Lower lobe of right lung (tissue), 2 donors: ENCODE measurements around the gene GSK3B. TPM values are rescaled to one million over a fixed set of nuclear protein-coding genes. Genes with fewer than 3 reads are reported as not detected.

Source experiments
- ATAC-seq, 2 donors: fragments of 200-7000 bp; cut with Tn5 transposase; one replicate each; pipeline ENCODE4 v1.9.1; 2020 to 2022; ENCODE audit warnings: mild to moderate bottlenecking in 2 of 2, moderate library complexity in 2 of 2
- DNase-seq: peaks from one replicate; pipeline ENCODE4 v3.0.0-alpha.2; 2020
- H3K27ac ChIP-seq: fragments of 200-600 bp; one replicate; pipeline ENCODE4 v1.8.0; 2022
- H3K27me3 ChIP-seq: fragments of 200-600 bp; one replicate; pipeline ENCODE4 v1.8.0; 2022; ENCODE audit warnings: low read depth
- H3K36me3 ChIP-seq: fragments of 200-600 bp; one replicate; pipeline ENCODE4 v1.8.0; 2022; ENCODE audit warnings: mild to moderate bottlenecking
- H3K4me1 ChIP-seq: fragments of 200-600 bp; one replicate; pipeline ENCODE4 v1.8.0; 2022
- H3K4me3 ChIP-seq: fragments of 200-600 bp; one replicate; pipeline ENCODE4 v1.8.0; 2022; ENCODE audit warnings: mild to moderate bottlenecking
- H3K9me3 ChIP-seq: fragments of 200-600 bp; one replicate; pipeline ENCODE4 v1.8.0; 2022
- intact Hi-C: fragments of 100-400 bp; cut with DNase I; formaldehyde crosslinking; loops from one replicate; pipeline ENCODE4 v1.11.0; 2022
- long read RNA-seq: library from polyadenylated mRNA; unstranded; transcript quantifications from one replicate; pipeline ENCODE4 v2.0.0, GENCODE V29; 2021
- total RNA-seq: library from RNA; stranded (reverse); fragmentation: NEBNext Ultra II Directional; extraction: Animal tissue kit (Norgen Biotek cat#: 25700); gene quantifications from one replicate; pipeline ENCODE4 v1.2.1, GENCODE V29; 2021
- TF ChIP-seq, protein P1 (sequence below): fragments of 200-600 bp; IDR thresholded peaks from one replicate; pipeline ENCODE4 v1.8.0; 2022; ENCODE audit warnings: antibody characterized with exemption, mild to moderate bottlenecking
- donor health status: DM: no; HTN: yes; CAD: no; lungs with severe emphysema.

The GSK3B gene
- 48.4 TPM for total RNA-seq
- long read RNA-seq, full-length matches to known transcripts, result 11 of 31 reads
- long read RNA-seq, partial matches to known transcripts, result 8 of 31 reads
- long read RNA-seq, other reads (novel, unspliced or antisense), result 12 of 31 reads

- DNase-seq (peak; percentile 99), ATAC-seq (peak; percentile 89 to 91)
- Histone ChIP-seq H3K27ac (peak within 1 kb of the TSS; percentile 100), H3K4me3 (peak within 1 kb of the TSS; percentile 80), H3K4me1 (peaks cover 38% of the 10 kb centered on the region), H3K36me3 (no peaks in the 10 kb centered on the region), H3K27me3 (no peaks in the 10 kb centered on the region), H3K9me3 (no peaks in the 10 kb centered on the region)
- TF ChIP-seq, protein P1, sequence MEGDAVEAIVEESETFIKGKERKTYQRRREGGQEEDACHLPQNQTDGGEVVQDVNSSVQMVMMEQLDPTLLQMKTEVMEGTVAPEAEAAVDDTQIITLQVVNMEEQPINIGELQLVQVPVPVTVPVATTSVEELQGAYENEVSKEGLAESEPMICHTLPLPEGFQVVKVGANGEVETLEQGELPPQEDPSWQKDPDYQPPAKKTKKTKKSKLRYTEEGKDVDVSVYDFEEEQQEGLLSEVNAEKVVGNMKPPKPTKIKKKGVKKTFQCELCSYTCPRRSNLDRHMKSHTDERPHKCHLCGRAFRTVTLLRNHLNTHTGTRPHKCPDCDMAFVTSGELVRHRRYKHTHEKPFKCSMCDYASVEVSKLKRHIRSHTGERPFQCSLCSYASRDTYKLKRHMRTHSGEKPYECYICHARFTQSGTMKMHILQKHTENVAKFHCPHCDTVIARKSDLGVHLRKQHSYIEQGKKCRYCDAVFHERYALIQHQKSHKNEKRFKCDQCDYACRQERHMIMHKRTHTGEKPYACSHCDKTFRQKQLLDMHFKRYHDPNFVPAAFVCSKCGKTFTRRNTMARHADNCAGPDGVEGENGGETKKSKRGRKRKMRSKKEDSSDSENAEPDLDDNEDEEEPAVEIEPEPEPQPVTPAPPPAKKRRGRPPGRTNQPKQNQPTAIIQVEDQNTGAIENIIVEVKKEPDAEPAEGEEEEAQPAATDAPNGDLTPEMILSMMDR, result no peak
- intact Hi-C loops, result loop anchor here (10.0 kb wide), 1 partner anchor 189 kb away; no protein-coding TSS in a partner anchor
Observed at GRCh38 chr3:120093911-120094775, at the start of gene GSK3B. GSK3B (minus strand) TSS chr3:120094447; CDS start chr3:120093434, 1,013 bp downstream.

DNA sequence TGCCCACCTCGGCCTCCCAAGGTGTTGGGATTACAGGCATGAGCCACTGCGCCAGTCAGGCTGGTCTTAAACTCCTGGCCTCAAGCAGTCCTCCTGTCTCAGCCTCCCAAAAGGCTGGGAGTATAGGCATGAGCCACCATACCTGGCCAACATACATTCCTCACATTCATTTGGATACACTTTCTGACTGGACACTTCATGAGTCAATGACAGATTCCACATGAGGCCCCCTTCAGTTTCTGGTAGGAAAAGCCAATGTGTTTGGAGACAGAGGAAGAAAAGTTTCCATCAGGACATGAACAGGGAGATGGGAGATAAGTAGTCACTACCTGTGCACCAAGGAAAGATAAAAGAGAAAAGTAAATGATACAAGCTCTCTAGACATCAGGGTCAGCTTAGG, 49.4 kb upstream of the GSK3B start:
- Histone ChIP-seq H3K36me3 (no peaks in the 10 kb centered on the region), H3K4me3 (no peak overlapping the region), H3K27me3 (no peaks in the 10 kb centered on the region), H3K9me3 (no peaks in the 10 kb centered on the region), H3K4me1 (peaks cover 17% of the 10 kb centered on the region), H3K27ac (no peak overlapping the region)
- ATAC-seq (no peak), DNase-seq (no peak)
- intact Hi-C loops, result no loop called here
- TF ChIP-seq, protein P1, result no peak

DNA sequence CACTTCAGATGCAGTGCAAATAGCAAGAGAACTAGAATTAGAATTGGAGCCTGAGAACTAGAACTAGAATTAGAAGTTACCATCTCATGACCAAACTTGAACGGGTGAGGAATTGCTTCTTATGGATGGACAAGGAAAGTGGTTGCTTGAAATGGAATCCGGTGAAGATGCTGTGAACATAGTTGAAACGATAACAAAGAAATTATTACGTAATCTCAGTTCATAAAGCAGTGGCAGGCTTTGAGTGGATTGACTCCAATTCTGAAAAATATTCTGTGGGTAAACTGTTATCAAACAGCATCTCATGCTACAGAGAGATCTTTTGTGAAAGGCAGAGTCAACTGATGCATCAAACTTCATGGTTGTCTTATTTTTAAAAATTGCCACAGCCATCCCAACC, 48.0 kb upstream of the GSK3B start:
- Histone ChIP-seq H3K4me1 (peaks cover 3% of the 10 kb centered on the region), H3K9me3 (no peaks in the 10 kb centered on the region), H3K27me3 (no peaks in the 10 kb centered on the region), H3K27ac (no peak overlapping the region), H3K36me3 (no peaks in the 10 kb centered on the region), H3K4me3 (no peak overlapping the region)
- TF ChIP-seq, protein P1, result no peak
- no peak for ATAC-seq
- DNase-seq, result no peak
- intact Hi-C loops, result no loop called here

- no peaks in the 10 kb centered on the region for H3K36me3 ChIP-seq
- H3K27ac ChIP-seq, result no peak overlapping the region
- intact Hi-C loops, result no loop called here
- no peaks in the 10 kb centered on the region for H3K9me3 ChIP-seq
- DNase-seq (no peak), ATAC-seq (no peak)
- H3K4me1 ChIP-seq, result no peaks in the 10 kb centered on the region
- no peaks in the 10 kb centered on the region for H3K27me3 ChIP-seq
- TF ChIP-seq, protein P1, result no peak
- H3K4me3 ChIP-seq, result no peak overlapping the region
Observed at GRCh38 chr3:120140098-120140742, 46.0 kb upstream of the GSK3B start.

GRCh38 chr3:120139140-120139539, 44.9 kb upstream of the GSK3B start:
- H3K27ac ChIP-seq, result no peak overlapping the region
- no peaks in the 10 kb centered on the region for H3K9me3 ChIP-seq
- no peak overlapping the region for H3K4me3 ChIP-seq
- H3K36me3 ChIP-seq, result no peaks in the 10 kb centered on the region
- no peaks in the 10 kb centered on the region for H3K4me1 ChIP-seq
- intact Hi-C loops, result no loop called here
- no peak for ATAC-seq
- H3K27me3 ChIP-seq, result no peaks in the 10 kb centered on the region
- TF ChIP-seq, protein P1, result no peak
- no peak for DNase-seq
